Parathyroid adenoma (tissue), 2 donors: ENCODE results near the gene GCK.

Experiments
- H2AFZ ChIP-seq: fragments of 300-600 bp; sonication (generic); one replicate; pipeline ENCODE4 v1.7.0; 2017; ENCODE audit warnings: antibody characterized with exemption, mild to moderate bottlenecking
- H3K27ac ChIP-seq: fragments of 300-600 bp; sonication (generic); one replicate; pipeline ENCODE4 v1.7.0; 2017
- H3K27me3 ChIP-seq: fragments of 300-600 bp; sonication (generic); one replicate; pipeline ENCODE4 v1.7.0; 2017; ENCODE audit warnings: low read length; ENCODE audit not compliant: control insufficient read depth, insufficient read depth
- H3K36me3 ChIP-seq: fragments of 300-600 bp; sonication (generic); one replicate; pipeline ENCODE4 v1.7.0; 2017; ENCODE audit warnings: low read length; ENCODE audit not compliant: control insufficient read depth, insufficient read depth
- H3K4me1 ChIP-seq: fragments of 300-600 bp; sonication (generic); one replicate; pipeline ENCODE4 v1.7.0; 2017; ENCODE audit warnings: control low read depth
- H3K4me2 ChIP-seq: fragments of 300-600 bp; sonication (generic); one replicate; pipeline ENCODE4 v1.7.0; 2017; ENCODE audit warnings: low read length
- H3K4me3 ChIP-seq: fragments of 300-600 bp; sonication (generic); one replicate; pipeline ENCODE4 v1.7.0; 2017; ENCODE audit warnings: low read depth, low read length
- H3K79me2 ChIP-seq: fragments of 300-600 bp; sonication (generic); one replicate; pipeline ENCODE4 v1.7.0; 2017; ENCODE audit warnings: control low read depth
- H3K9ac ChIP-seq: fragments of 300-600 bp; sonication (generic); one replicate; pipeline ENCODE4 v1.7.0; 2017; ENCODE audit warnings: mild to moderate bottlenecking
- H3K9me3 ChIP-seq: fragments of 300-600 bp; sonication (generic); one replicate; pipeline ENCODE4 v1.7.0; 2017; ENCODE audit warnings: low read length; ENCODE audit not compliant: control insufficient read depth
- CTCF ChIP-seq: fragments of 300-600 bp; sonication (generic); IDR thresholded peaks from one replicate; pipeline ENCODE4 v1.7.0; 2017; ENCODE audit warnings: antibody characterized with exemption, mild to moderate bottlenecking
- donor health status: primary hyperparathyroidism.

Gene GCK

GRCh38 chr7:44145969-44146911 is 43.0 kb downstream of the GCK start:
- Histone ChIP-seq H3K4me1 (peaks cover 14% of the 10 kb centered on the region), H3K79me2 (no peaks in the 10 kb centered on the region), H3K9me3 (no peaks in the 10 kb centered on the region), H3K27me3 (no peaks in the 10 kb centered on the region), H3K4me3 (no peak overlapping the region), H3K36me3 (no peaks in the 10 kb centered on the region), H3K4me2 (no peak overlapping the region), H3K27ac (no peak overlapping the region), H3K9ac (no peak overlapping the region), H2AFZ (peak overlapping the region; percentile 56)
- TF ChIP-seq CTCF, result no peak

GRCh38 chr7:44145479-44145968 is 43.7 kb downstream of the GCK start:
- Histone ChIP-seq H3K36me3 (no peaks in the 10 kb centered on the region), H2AFZ (peak overlapping the region; percentile 56), H3K79me2 (no peaks in the 10 kb centered on the region), H3K9ac (no peak overlapping the region), H3K27me3 (no peaks in the 10 kb centered on the region), H3K4me2 (no peak overlapping the region), H3K4me3 (no peak overlapping the region), H3K9me3 (no peaks in the 10 kb centered on the region), H3K27ac (no peak overlapping the region), H3K4me1 (peaks cover 8% of the 10 kb centered on the region)
- TF ChIP-seq CTCF, result no peak

- Histone ChIP-seq H3K36me3 (no peaks in the 10 kb centered on the region), H3K9ac (no peak overlapping the region), H3K4me2 (no peak overlapping the region), H3K79me2 (no peaks in the 10 kb centered on the region), H3K9me3 (no peaks in the 10 kb centered on the region), H2AFZ (no peak overlapping the region), H3K4me3 (no peak overlapping the region), H3K27ac (no peak overlapping the region), H3K27me3 (no peaks in the 10 kb centered on the region), H3K4me1 (peaks cover 3% of the 10 kb centered on the region)
- TF ChIP-seq CTCF, result no peak
Measured at GRCh38 chr7:44144968-44145478, 44.2 kb downstream of the GCK start.

- Histone ChIP-seq H3K27ac (no peak overlapping the region), H3K9me3 (no peaks in the 10 kb centered on the region), H3K79me2 (no peaks in the 10 kb centered on the region), H3K4me1 (no peaks in the 10 kb centered on the region), H3K4me2 (no peak overlapping the region), H2AFZ (no peak overlapping the region), H3K9ac (no peak overlapping the region), H3K27me3 (no peaks in the 10 kb centered on the region), H3K36me3 (no peaks in the 10 kb centered on the region), H3K4me3 (no peak overlapping the region)
- no peak for TF ChIP-seq CTCF
Measured at GRCh38 chr7:44144426-44144967, 44.7 kb downstream of the GCK start.
